Measurements from ENCODE around the gene OVOL1. TPM values are rescaled to one million over a fixed set of nuclear protein-coding genes. Genes with fewer than 3 reads are reported as not detected.
A peak's percentile ranks its signal among the peaks of the same experiment; 100 is the strongest.

Gene OVOL1
- total RNA-seq, 4 donors from 2014 or later, result 0.62 TPM; not detected in 3

- WGBS, 2 donors (ENCODE audit: low coverage in 1 of 2), result 81 to 100% methylated on average over 1 to 3 of the region's 9 CpGs
- Histone ChIP-seq H3K9me3 (no peaks in the 10 kb centered on the region), H3K36me3 (peaks cover 0 to 32% of the 10 kb centered on the region in 2 donors), H3K4me3 (no peak overlapping the region), H3K27me3 (no peaks in the 10 kb centered on the region), H3K27ac (peak overlapping the region in 1 of 4 donors; percentile 38), H3K4me1 (peaks cover 0 to 55% (median 12%) of the 10 kb centered on the region in 3 donors)
- TF ChIP-seq POLR2AphosphoS5 (IDR thresholded peaks at IDR 0.05), result no peak
- no peak for TF ChIP-seq EP300 (IDR thresholded peaks at IDR 0.05)
- no peak for TF ChIP-seq POLR2A (IDR thresholded peaks at IDR 0.05)
- no peak for TF ChIP-seq CTCF (IDR thresholded peaks at IDR 0.05)
- ATAC-seq, result no peak
Measured at GRCh38 chr11:65774525-65775306, 12.1 kb upstream of the OVOL1 start.

GRCh38 chr11:65776196-65776595 is 10.7 kb upstream of the OVOL1 start:
- 100% methylated on average over 1 of the region's 8 CpGs; no CpG with 5 or more reads in 1 of the 2 donors for WGBS, 2 donors (ENCODE audit: low coverage in 1 of 2)
- peaks cover 0 to 56% (median 12%) of the 10 kb centered on the region in 3 donors for H3K4me1 ChIP-seq
- no peak overlapping the region for H3K4me3 ChIP-seq
- TF ChIP-seq EP300 (IDR thresholded peaks at IDR 0.05) (no peak), POLR2AphosphoS5 (IDR thresholded peaks at IDR 0.05) (peak; percentile 27), CTCF (IDR thresholded peaks at IDR 0.05) (no peak)
- no peaks in the 10 kb centered on the region for H3K27me3 ChIP-seq
- H3K36me3 ChIP-seq, result peaks cover 0 to 32% of the 10 kb centered on the region in 2 donors
- H3K9me3 ChIP-seq, result no peaks in the 10 kb centered on the region
- ATAC-seq, result peak; percentile 28
- peak overlapping the region in 1 of 4 donors; percentile 38 for H3K27ac ChIP-seq

- WGBS, 2 donors (ENCODE audit: low coverage in 1 of 2), result 87% methylated on average over 4 of the region's 8 CpGs; no CpG with 5 or more reads in 1 of the 2 donors
- H3K9me3 ChIP-seq, result no peaks in the 10 kb centered on the region
- no peak for ATAC-seq
Measured at GRCh38 chr11:65776710-65777141, 10.1 kb upstream of the OVOL1 start.

GRCh38 chr11:65777241-65777640 is 9.6 kb upstream of the OVOL1 start:
- Histone ChIP-seq H3K27ac (no peak overlapping the region), H3K4me1 (peaks cover 0 to 64% (median 12%) of the 10 kb centered on the region in 3 donors), H3K27me3 (no peaks in the 10 kb centered on the region), H3K36me3 (peaks cover 0 to 32% of the 10 kb centered on the region in 2 donors), H3K4me3 (no peak overlapping the region), H3K9me3 (no peaks in the 10 kb centered on the region)
- TF ChIP-seq POLR2AphosphoS5 (IDR thresholded peaks at IDR 0.05) (no peak), CTCF (IDR thresholded peaks at IDR 0.05) (no peak), POLR2A (IDR thresholded peaks at IDR 0.05) (no peak)
- WGBS, 2 donors (ENCODE audit: low coverage in 1 of 2), result 73 to 80% methylated on average over 1 to 3 of the region's 8 CpGs
- no peak for ATAC-seq

More at GRCh38 chr11:65776710-65777141, 10.1 kb upstream of the OVOL1 start:
- H3K27me3 ChIP-seq, result no peaks in the 10 kb centered on the region
- H3K4me1 ChIP-seq, result peaks cover 0 to 61% (median 12%) of the 10 kb centered on the region in 3 donors
- no peak overlapping the region for H3K27ac ChIP-seq
- peaks cover 0 to 32% of the 10 kb centered on the region in 2 donors for H3K36me3 ChIP-seq
- H3K4me3 ChIP-seq, result no peak overlapping the region
- TF ChIP-seq EP300 (IDR thresholded peaks at IDR 0.05) (no peak), POLR2AphosphoS5 (IDR thresholded peaks at IDR 0.05) (no peak), CTCF (IDR thresholded peaks at IDR 0.05) (no peak), POLR2A (IDR thresholded peaks at IDR 0.05) (no peak)

Measured in gastroesophageal sphincter (tissue), 4 donors.